Inferior parietal cortex (tissue), 1 donor: ENCODE results near the gene HELB.
"Not testable (repeated sequence)": the region's sequence is repeated elsewhere in the genome, so short reads cannot be mapped to it uniquely, and the experiment has no call there.

ENCODE experiments used
- DNase-seq: peaks from one replicate; pipeline ENCODE4 v3.0.0-alpha.2; 2016; ENCODE audit errors: extremely low spot score

Gene HELB

GRCh38 chr12:66303316-66303804 lies 1.1 kb downstream of the HELB start:
- not testable (repeated sequence) for DNase-seq

DNA sequence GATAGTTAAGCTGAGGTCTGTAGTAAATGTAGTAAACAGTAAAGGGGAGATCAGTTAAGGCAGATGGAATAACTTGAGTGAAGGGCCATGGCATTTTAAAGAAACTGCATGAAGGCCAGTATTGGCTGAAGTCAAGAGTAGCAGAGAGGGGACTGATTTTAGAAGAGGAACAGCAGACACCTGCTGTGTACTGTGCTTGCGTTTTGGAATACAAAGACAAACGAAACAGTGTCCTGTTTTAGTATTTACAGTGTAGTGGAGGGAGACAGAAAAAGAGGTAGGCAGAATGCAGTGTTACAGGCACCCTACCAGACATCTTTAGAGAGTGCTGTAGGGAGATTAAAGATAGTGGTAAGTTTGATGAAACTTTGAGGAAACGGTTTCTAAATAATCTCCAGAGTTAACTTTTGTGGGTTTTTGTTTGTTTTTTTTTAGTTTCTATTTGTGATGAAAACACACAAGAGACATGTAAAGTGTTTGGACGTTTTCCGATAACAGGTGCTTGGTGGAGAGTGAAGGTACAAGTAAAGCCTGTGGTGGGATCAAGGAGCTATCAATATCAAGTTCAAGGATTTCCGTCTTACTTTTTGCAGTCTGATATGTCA lies 2.1 kb downstream of the HELB start:
- DNase-seq = no peak

DNA sequence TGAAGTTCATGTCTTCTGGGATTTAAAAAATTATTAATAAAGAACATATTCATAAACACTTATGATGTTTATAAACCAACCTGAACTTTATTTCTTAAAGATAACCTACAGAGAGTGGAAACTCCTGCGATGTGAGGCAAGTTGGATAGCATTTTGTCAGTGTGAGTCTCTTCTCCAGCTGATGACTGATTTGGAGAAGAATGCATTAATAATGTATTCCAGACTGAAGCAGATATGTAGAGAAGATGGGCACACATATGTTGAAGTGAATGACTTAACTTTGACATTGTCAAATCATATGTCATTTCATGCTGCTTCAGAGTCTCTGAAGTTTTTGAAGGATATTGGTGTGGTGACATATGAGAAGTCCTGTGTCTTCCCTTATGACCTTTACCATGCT lies 7.3 kb downstream of the HELB start:
- no peak for DNase-seq

- no peak for DNase-seq
Observed at GRCh38 chr12:66312189-66312588, 9.9 kb downstream of the HELB start.

- DNase-seq = no peak
Observed at GRCh38 chr12:66314278-66314677, 12.0 kb downstream of the HELB start.

DNA sequence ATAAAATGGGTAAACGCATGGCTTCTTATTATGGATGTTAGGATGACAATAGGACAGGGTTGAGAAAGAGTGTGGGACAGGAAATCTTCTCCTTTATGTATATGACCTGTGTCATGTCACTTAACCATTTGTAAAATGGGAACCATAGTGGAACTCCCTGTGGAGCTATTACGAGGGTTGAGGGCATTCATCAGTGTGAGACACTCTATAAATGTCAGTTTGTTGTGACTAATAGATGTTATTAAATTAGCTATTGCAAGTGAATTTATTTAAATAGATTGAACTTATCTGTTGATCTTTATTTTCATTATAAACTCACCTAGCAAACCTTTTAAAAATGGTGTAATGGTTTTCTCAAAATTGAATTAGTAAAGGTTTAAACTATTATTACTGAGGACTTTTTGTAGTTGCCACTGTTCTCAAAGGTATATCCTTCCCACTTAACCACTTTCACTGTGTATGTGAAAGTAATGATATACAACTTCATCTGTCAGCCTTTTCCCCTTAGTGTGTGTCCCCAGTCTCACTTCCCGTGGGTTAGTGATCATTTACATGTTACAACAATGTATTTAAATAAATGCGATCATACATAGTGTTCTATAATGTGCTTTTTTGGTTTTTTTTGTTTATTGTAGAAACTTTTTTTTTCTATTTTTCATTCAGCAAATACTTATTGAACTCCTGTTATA lies 17.1 kb downstream of the HELB start:
- DNase-seq = no peak

GRCh38 chr12:66320996-66321395 lies 18.7 kb downstream of the HELB start:
- no peak for DNase-seq

- no peak for DNase-seq
Observed at GRCh38 chr12:66321435-66321834, 19.1 kb downstream of the HELB start.

GRCh38 chr12:66323017-66323416 lies 20.7 kb downstream of the HELB start:
- DNase-seq = no peak

GRCh38 chr12:66329941-66330340 lies 27.6 kb downstream of the HELB start:
- DNase-seq = no peak

GRCh38 chr12:66331016-66331415 lies 28.7 kb downstream of the HELB start:
- DNase-seq = no peak

DNA sequence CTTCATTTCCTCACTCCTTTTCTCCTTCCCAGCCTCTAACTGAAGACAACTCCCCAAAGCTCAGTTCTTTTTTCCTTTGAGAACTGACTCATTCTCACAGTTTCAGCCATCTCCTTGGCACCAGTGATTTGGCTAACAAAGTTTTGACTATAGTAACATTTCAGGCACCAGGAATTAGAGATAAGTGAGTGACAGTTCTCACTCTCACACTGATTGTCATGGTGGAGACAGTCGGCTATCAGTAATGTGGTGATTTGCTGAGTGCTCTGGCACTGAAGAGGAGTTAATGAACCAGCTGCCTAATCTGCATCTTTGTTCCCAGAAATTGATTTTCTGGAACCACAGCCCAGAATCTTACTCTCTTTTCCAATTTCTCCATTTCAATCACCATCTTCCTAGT lies 29.5 kb downstream of the HELB start:
- no peak for DNase-seq

DNA sequence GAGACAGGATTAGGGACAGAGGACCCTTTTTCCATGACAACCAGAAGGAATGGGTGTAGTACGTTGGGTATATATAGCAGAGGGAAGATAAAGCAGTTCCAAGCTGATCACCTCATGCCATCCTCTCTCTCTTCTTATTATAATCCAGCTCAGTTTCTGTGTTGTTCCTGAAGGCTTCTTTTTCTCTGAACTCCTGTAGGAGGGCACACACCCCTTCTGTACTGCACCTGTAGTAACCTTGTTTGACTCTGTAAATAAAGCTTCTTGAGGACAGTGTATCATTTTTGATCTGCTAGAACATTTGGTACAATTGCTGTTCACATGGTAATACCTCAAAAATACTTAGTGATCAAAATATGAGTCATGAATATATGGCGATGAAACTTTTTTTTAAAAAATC lies 33.5 kb downstream of the HELB start:
- DNase-seq = no peak

DNA sequence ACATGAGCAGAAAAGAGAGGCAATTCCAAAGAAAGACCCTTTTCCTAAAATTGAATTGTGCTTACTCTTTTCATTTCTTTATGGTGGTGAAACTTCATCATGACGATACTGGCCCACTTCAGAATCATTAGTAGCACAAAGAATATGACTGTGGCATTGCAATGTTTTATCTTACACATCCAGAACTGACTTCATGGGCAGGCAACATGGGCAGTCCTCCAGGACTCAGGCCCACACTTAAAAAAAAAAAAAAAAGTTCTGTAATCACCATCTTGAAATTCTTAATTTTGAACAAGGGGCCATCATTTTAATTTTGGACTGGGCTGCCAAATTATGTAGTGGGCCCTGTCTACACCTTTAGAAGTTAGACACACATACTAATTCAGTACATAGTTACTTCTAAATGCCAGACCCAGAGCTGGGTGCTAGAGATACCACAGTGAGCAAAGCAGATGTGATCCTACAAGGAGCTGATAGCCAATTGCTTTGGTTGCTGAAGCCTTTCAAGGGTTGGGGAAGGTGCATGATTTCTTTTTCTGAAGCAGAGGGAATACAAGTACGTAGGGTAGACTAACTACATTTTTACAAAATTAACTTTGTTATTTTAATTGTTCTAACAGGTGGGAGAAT lies 35.2 kb downstream of the HELB start:
- DNase-seq = no peak

DNA sequence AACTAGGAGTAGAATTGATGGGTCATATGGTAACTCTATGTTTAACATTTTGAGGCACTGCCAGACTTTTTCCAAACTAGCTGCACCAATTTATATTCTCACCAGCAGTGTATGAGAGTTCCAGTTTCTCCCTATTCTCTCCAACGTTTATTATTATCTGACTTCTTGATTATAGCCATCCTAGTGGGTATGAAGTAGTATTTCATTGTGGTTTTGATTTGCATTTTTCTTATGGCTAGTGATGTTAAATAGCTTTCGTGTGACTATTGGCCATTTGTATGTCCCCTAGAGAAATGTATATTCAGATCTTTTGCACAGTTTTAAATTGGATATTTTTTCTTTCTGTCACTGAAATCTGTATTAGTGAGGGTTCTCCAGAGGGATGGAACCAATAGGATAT lies 37.8 kb downstream of the HELB start:
- no peak for DNase-seq

- DNase-seq = no peak
Observed at GRCh38 chr12:66341126-66341525, 38.8 kb downstream of the HELB start.

DNA sequence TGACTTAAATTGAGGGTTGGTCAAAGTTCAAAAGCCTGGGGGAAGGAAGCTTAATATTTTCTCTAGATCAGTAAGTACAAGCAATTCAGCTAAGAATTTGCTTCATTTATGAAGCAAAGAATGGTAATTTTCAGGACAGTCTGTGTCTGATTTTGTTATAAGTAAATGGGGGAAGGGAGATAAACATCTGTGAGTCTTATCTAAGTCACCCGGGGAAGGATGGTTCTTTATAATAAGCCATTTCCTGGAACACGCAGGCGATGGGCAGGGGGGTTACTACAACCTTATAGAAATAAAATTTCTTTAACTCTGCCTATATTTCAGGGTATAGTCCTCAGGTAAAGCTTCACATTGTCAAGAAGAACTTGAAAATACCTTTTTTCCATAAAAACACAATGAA lies 42.9 kb downstream of the HELB start:
- DNase-seq = no peak

GRCh38 chr12:66345956-66346355 lies 43.7 kb downstream of the HELB start:
- DNase-seq = no peak

GRCh38 chr12:66351301-66351700 lies 49.0 kb downstream of the HELB start:
- DNase-seq = no peak

DNA sequence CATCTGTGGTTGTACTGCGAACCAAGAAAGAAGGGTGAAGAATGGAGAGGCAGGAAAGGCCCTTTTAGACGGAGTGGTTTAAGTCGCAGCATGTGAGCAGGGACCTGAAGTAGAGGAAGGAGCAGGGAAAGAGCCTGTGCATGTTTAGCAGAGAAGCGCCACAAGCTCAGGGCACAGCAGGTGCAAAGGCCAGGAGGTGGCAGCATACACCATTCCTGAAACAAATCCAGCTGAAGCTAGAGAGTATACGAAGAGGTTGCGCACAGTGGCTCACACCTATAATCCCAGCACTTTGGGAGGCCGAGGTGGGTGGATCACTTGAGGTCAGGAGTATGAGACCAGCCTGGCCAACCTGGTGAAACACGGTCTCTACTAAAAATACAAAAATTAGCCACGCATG lies 49.9 kb downstream of the HELB start:
- no peak for DNase-seq

DNA sequence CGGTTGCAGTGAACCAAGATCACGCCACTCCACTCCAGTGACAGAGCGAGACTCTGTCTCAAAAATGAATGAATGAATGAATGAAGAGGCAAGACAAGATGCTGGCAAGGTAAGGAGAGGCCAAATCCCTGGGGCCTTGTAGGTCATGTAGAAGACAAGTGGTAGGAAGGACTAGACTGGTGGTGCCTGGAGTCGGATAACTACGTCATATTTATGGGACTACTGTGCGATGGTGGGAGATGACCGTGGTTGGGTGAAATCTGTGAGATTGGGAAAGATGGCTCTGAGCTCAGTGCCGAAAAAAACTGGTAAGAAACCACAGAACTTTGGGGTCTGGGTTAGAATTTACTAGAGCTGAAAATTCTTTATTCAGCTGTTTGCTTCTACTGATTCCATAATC lies 50.6 kb downstream of the HELB start:
- no peak for DNase-seq

DNA sequence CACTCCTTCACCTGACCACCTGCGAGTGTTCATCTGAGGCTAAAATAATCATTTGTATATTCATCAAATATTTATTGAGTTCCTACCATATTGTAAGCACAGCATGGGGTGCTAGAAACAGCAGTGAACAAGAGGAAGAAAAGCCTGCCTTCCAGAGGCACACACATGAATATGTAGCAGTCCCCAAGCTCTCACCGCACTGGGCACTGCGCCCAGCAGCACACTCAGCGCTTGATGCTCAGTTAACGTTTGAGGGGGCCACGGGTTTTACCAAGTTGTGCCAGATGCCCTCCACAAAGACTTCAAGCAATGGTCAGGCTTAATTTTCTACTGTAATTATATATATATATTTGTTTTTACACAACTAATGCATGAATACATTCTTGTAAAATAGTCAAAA lies 52.0 kb downstream of the HELB start:
- no peak for DNase-seq

DNA sequence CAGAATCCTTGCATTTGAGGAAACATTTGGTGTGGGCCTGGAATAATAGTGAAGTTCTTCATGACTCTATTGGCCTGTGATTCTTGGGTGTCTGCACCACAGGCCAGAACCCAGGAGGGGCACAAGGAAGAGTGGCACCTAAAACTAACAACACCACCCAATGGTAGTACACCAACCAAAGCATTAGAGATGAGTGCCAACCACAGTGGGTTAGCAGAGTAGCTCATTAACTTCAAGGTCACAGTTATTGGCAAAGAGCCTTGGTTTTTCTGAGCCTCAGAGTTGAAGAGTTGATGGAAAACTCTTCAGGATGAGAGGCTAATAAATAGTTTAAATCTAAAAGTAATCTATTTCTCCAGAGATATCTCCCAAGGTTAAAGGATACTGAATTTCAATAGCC lies 57.0 kb downstream of the HELB start:
- DNase-seq = no peak
